ENCODE measurements around the gene CHI3L1.

DNA sequence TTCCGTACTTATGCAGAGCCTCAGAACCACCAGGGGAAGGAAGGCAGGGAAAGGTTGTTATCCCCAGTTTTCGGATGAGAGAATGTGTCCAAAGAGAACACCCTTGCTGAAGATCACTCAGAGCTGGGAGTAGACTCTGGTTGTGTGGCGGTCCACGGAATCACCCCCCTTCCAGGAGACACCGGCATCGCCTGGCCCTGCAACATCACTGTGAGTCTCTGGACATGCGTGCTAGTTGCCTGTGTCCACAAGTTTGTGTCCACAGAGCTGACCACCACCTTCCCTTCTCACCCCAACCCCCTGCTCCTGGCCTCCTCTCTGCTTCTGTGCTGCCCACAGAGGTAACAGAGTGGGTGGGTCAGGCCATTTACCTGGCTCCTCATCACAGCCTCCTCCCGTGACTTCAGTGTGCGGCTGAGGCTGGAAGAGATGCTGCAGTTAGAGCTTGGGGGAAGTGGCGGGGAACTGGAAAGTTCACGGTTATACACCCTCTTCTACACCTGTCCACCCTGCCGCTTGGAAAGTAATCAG is 18.2 kb downstream of the CHI3L1 start:
- TF ChIP-seq, protein P1, sequence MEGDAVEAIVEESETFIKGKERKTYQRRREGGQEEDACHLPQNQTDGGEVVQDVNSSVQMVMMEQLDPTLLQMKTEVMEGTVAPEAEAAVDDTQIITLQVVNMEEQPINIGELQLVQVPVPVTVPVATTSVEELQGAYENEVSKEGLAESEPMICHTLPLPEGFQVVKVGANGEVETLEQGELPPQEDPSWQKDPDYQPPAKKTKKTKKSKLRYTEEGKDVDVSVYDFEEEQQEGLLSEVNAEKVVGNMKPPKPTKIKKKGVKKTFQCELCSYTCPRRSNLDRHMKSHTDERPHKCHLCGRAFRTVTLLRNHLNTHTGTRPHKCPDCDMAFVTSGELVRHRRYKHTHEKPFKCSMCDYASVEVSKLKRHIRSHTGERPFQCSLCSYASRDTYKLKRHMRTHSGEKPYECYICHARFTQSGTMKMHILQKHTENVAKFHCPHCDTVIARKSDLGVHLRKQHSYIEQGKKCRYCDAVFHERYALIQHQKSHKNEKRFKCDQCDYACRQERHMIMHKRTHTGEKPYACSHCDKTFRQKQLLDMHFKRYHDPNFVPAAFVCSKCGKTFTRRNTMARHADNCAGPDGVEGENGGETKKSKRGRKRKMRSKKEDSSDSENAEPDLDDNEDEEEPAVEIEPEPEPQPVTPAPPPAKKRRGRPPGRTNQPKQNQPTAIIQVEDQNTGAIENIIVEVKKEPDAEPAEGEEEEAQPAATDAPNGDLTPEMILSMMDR (IDR thresholded peaks at IDR 0.05), result no peak
- no peak for TF ChIP-seq POLR2A (IDR thresholded peaks at IDR 0.05)
